Memory B cell (primary cell): ENCODE results near the gene FAM204A.

ENCODE experiments used
- ATAC-seq: fragments of 150-1000 bp; cut with Tn5 transposase; 2 replicates; pipeline ENCODE4 v1.10.0; 2021; ENCODE audit warnings: low read depth, mild to moderate bottlenecking, moderate library complexity
- DNase-seq, 2 donors: peaks; one replicate each; pipeline ENCODE4 v3.0.0; 2022; ENCODE audit warnings: low spot score in 2 of 2
- H3K27ac Mint-ChIP-seq: one replicate; pipeline ENCODE4 v1.8.0; 2022; ENCODE audit warnings: mild to moderate bottlenecking, moderate library complexity, mixed read lengths
- H3K27me3 Mint-ChIP-seq: one replicate; pipeline ENCODE4 v1.8.0; 2022; ENCODE audit warnings: mixed read lengths
- H3K36me3 Mint-ChIP-seq: one replicate; pipeline ENCODE4 v1.8.0; 2022; ENCODE audit warnings: mild to moderate bottlenecking, mixed read lengths
- H3K4me1 Mint-ChIP-seq: one replicate; pipeline ENCODE4 v1.8.0; 2022; ENCODE audit warnings: mixed read lengths
- H3K4me3 Mint-ChIP-seq: one replicate; pipeline ENCODE4 v1.8.0; 2022; ENCODE audit warnings: mild to moderate bottlenecking, moderate library complexity, mixed read lengths
- H3K9me3 Mint-ChIP-seq: one replicate; pipeline ENCODE4 v1.8.0; 2022; ENCODE audit warnings: mixed read lengths

Gene FAM204A

GRCh38 chr10:118259288-118259906, 82.7 kb downstream of the FAM204A start:
- peaks cover 4% of the 10 kb centered on the region for H3K27me3 Mint-ChIP-seq
- no peak overlapping the region for H3K27ac Mint-ChIP-seq
- H3K9me3 Mint-ChIP-seq = no peaks in the 10 kb centered on the region
- H3K36me3 Mint-ChIP-seq = no peaks in the 10 kb centered on the region
- H3K4me3 Mint-ChIP-seq = no peak overlapping the region
- DNase-seq = no peak
- no peak for ATAC-seq
- H3K4me1 Mint-ChIP-seq = no peaks in the 10 kb centered on the region

GRCh38 chr10:118258285-118258684, 83.8 kb downstream of the FAM204A start:
- H3K27me3 Mint-ChIP-seq = peaks cover 3% of the 10 kb centered on the region

GRCh38 chr10:118256825-118257570, 85.1 kb downstream of the FAM204A start:
- H3K27ac Mint-ChIP-seq = no peak overlapping the region
- no peaks in the 10 kb centered on the region for H3K4me1 Mint-ChIP-seq
- no peak for ATAC-seq
- no peaks in the 10 kb centered on the region for H3K36me3 Mint-ChIP-seq
- no peaks in the 10 kb centered on the region for H3K9me3 Mint-ChIP-seq
- peaks cover 3% of the 10 kb centered on the region for H3K27me3 Mint-ChIP-seq
- no peak for DNase-seq
- H3K4me3 Mint-ChIP-seq = no peak overlapping the region

More at GRCh38 chr10:118258285-118258684, 83.8 kb downstream of the FAM204A start:
- no peaks in the 10 kb centered on the region for H3K4me1 Mint-ChIP-seq
- H3K27ac Mint-ChIP-seq = no peak overlapping the region
- ATAC-seq = no peak
- H3K9me3 Mint-ChIP-seq = no peaks in the 10 kb centered on the region
- H3K36me3 Mint-ChIP-seq = no peaks in the 10 kb centered on the region
- no peak for DNase-seq
- H3K4me3 Mint-ChIP-seq = no peak overlapping the region

GRCh38 chr10:118256209-118256608, 85.9 kb downstream of the FAM204A start:
- peaks cover 3% of the 10 kb centered on the region for H3K27me3 Mint-ChIP-seq
- ATAC-seq = no peak
- H3K4me3 Mint-ChIP-seq = no peak overlapping the region
- no peaks in the 10 kb centered on the region for H3K4me1 Mint-ChIP-seq
- H3K9me3 Mint-ChIP-seq = no peaks in the 10 kb centered on the region
- H3K36me3 Mint-ChIP-seq = no peaks in the 10 kb centered on the region
- no peak for DNase-seq
- no peak overlapping the region for H3K27ac Mint-ChIP-seq

- Mint-ChIP-seq H3K4me1 (no peaks in the 10 kb centered on the region), H3K4me3 (no peak overlapping the region), H3K9me3 (no peaks in the 10 kb centered on the region), H3K27ac (no peak overlapping the region), H3K36me3 (no peaks in the 10 kb centered on the region), H3K27me3 (peaks cover 2% of the 10 kb centered on the region)
- ATAC-seq (no peak), DNase-seq (no peak)
Observed at GRCh38 chr10:118255355-118255754, 86.8 kb downstream of the FAM204A start.

GRCh38 chr10:118254654-118255053, 87.5 kb downstream of the FAM204A start:
- ATAC-seq = no peak
- H3K4me3 Mint-ChIP-seq = no peak overlapping the region
- H3K4me1 Mint-ChIP-seq = no peaks in the 10 kb centered on the region
- DNase-seq = no peak
- no peaks in the 10 kb centered on the region for H3K36me3 Mint-ChIP-seq
- peaks cover 4% of the 10 kb centered on the region for H3K27me3 Mint-ChIP-seq
- no peak overlapping the region for H3K27ac Mint-ChIP-seq
- no peaks in the 10 kb centered on the region for H3K9me3 Mint-ChIP-seq

GRCh38 chr10:118253397-118253796, 88.7 kb downstream of the FAM204A start:
- Mint-ChIP-seq H3K9me3 (no peaks in the 10 kb centered on the region), H3K4me1 (no peaks in the 10 kb centered on the region), H3K27me3 (peaks cover 9% of the 10 kb centered on the region), H3K4me3 (no peak overlapping the region), H3K36me3 (no peaks in the 10 kb centered on the region), H3K27ac (no peak overlapping the region)
- DNase-seq (no peak), ATAC-seq (no peak)

- Mint-ChIP-seq H3K4me1 (peaks cover 2% of the 10 kb centered on the region), H3K27ac (no peak overlapping the region), H3K4me3 (no peak overlapping the region), H3K9me3 (no peaks in the 10 kb centered on the region), H3K36me3 (no peaks in the 10 kb centered on the region), H3K27me3 (peaks cover 13% of the 10 kb centered on the region)
- DNase-seq = no peak
- no peak for ATAC-seq
Observed at GRCh38 chr10:118251791-118252190, 90.3 kb downstream of the FAM204A start.

- Mint-ChIP-seq H3K36me3 (no peaks in the 10 kb centered on the region), H3K4me3 (no peak overlapping the region), H3K27ac (no peak overlapping the region), H3K27me3 (peaks cover 15% of the 10 kb centered on the region), H3K4me1 (peaks cover 2% of the 10 kb centered on the region), H3K9me3 (no peaks in the 10 kb centered on the region)
- ATAC-seq (no peak), DNase-seq (no peak)
Observed at GRCh38 chr10:118249714-118250113, 92.4 kb downstream of the FAM204A start.
